ENCODE results near the gene TNN. TPM values are rescaled to one million over a fixed set of nuclear protein-coding genes. Genes with fewer than 3 reads are reported as not detected.

TNN gene
- total and polyA plus RNA-seq, 2 experiments from 2014 or later, result 0.18 to 0.31 TPM

DNA sequence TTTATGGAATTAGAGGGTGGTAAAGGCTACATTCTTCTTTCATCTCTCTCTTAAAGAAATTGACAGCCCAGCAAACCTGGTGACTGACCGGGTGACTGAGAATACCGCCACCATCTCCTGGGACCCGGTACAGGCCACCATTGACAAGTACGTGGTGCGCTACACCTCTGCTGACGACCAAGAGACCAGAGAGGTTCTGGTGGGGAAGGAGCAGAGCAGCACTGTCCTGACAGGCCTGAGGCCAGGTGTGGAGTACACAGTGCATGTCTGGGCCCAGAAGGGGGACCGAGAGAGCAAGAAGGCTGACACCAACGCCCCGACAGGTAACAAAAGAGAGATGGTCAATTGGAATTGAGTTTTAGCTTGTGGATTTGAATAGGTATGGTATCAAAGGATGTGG is 29.7 kb downstream of the TNN start:
- no peak for ATAC-seq

More for the DNA sequence above, 29.7 kb downstream of the TNN start:
- H3K9me3 Mint-ChIP-seq, result peaks cover 7% of the 10 kb centered on the region; the same call in 2 of the 3 replicates
- no peak overlapping the region for H3K4me3 ChIP-seq
- no peaks in the 10 kb centered on the region for H3K4me1 ChIP-seq (ENCODE audit: insufficient read depth)
- H4K20me1 ChIP-seq (replicated peaks; ENCODE audit: insufficient read depth), result no peaks in the 10 kb centered on the region
- H3K4me3 Mint-ChIP-seq, result no peak overlapping the region
- 0 out of 2 replicates have a peak overlapping the region, but pooled peaks have one; percentile 10 for H2AFZ ChIP-seq
- H3K9me2 ChIP-seq (ENCODE audit: insufficient read depth), result 0 out of 2 replicates have a peak, but pooled peaks cover 3% of the 10 kb centered on the region
- H3K27me3 ChIP-seq (ENCODE audit: insufficient read depth), result no peaks in the 10 kb centered on the region
- no peaks in the 10 kb centered on the region for H3F3A ChIP-seq (replicated peaks; ENCODE audit: low read depth)
- H3K79me2 ChIP-seq (replicated peaks; ENCODE audit: insufficient read depth), result no peaks in the 10 kb centered on the region
- H3K36me3 Mint-ChIP-seq (ENCODE audit: low read depth), result peaks cover 3% of the 10 kb centered on the region; the same call in 1 of the 3 replicates
- H3K27ac Mint-ChIP-seq, result no peak overlapping the region
- H3K27ac ChIP-seq (ENCODE audit: low read depth), result no peak overlapping the region
- peaks cover 5% of the 10 kb centered on the region for H3K27me3 Mint-ChIP-seq (ENCODE audit: insufficient read depth, low read depth, poor library complexity)
- DNase-seq (ENCODE audit: low spot score), result no peak
- H3K4me2 ChIP-seq, result no peak overlapping the region
- no peaks in the 10 kb centered on the region for H3K36me3 ChIP-seq (ENCODE audit: insufficient read depth)
- H3K4me1 Mint-ChIP-seq, result peaks cover 2% of the 10 kb centered on the region; the same call in 1 of the 3 replicates
- TF ChIP-seq STAT1 (IDR thresholded peaks at IDR 0.05; ENCODE audit: unreplicated experiment) (no peak), ZNF114 (CRISPR knock-in tag; IDR thresholded peaks at IDR 0.05) (no peak), JUNB (IDR thresholded peaks at IDR 0.05; ENCODE audit: unreplicated experiment) (no peak), NANOG (IDR thresholded peaks at IDR 0.05; ENCODE audit: borderline replicate concordance) (no peak), CREB1 (CRISPR knock-in tag; IDR thresholded peaks at IDR 0.05; ENCODE audit: low read depth) (no peak), ZNF331 (CRISPR knock-in tag; IDR thresholded peaks at IDR 0.05; ENCODE audit: low read depth) (no peak), POLR2AphosphoS5 (IDR thresholded peaks at IDR 0.05; ENCODE audit: low read depth) (no peak), EZH2 (IDR thresholded peaks at IDR 0.05; ENCODE audit: low read depth, unreplicated experiment) (no peak), EZH2phosphoT487 (IDR thresholded peaks at IDR 0.05; ENCODE audit: unreplicated experiment) (no peak)
- TF ChIP-seq, protein P1, sequence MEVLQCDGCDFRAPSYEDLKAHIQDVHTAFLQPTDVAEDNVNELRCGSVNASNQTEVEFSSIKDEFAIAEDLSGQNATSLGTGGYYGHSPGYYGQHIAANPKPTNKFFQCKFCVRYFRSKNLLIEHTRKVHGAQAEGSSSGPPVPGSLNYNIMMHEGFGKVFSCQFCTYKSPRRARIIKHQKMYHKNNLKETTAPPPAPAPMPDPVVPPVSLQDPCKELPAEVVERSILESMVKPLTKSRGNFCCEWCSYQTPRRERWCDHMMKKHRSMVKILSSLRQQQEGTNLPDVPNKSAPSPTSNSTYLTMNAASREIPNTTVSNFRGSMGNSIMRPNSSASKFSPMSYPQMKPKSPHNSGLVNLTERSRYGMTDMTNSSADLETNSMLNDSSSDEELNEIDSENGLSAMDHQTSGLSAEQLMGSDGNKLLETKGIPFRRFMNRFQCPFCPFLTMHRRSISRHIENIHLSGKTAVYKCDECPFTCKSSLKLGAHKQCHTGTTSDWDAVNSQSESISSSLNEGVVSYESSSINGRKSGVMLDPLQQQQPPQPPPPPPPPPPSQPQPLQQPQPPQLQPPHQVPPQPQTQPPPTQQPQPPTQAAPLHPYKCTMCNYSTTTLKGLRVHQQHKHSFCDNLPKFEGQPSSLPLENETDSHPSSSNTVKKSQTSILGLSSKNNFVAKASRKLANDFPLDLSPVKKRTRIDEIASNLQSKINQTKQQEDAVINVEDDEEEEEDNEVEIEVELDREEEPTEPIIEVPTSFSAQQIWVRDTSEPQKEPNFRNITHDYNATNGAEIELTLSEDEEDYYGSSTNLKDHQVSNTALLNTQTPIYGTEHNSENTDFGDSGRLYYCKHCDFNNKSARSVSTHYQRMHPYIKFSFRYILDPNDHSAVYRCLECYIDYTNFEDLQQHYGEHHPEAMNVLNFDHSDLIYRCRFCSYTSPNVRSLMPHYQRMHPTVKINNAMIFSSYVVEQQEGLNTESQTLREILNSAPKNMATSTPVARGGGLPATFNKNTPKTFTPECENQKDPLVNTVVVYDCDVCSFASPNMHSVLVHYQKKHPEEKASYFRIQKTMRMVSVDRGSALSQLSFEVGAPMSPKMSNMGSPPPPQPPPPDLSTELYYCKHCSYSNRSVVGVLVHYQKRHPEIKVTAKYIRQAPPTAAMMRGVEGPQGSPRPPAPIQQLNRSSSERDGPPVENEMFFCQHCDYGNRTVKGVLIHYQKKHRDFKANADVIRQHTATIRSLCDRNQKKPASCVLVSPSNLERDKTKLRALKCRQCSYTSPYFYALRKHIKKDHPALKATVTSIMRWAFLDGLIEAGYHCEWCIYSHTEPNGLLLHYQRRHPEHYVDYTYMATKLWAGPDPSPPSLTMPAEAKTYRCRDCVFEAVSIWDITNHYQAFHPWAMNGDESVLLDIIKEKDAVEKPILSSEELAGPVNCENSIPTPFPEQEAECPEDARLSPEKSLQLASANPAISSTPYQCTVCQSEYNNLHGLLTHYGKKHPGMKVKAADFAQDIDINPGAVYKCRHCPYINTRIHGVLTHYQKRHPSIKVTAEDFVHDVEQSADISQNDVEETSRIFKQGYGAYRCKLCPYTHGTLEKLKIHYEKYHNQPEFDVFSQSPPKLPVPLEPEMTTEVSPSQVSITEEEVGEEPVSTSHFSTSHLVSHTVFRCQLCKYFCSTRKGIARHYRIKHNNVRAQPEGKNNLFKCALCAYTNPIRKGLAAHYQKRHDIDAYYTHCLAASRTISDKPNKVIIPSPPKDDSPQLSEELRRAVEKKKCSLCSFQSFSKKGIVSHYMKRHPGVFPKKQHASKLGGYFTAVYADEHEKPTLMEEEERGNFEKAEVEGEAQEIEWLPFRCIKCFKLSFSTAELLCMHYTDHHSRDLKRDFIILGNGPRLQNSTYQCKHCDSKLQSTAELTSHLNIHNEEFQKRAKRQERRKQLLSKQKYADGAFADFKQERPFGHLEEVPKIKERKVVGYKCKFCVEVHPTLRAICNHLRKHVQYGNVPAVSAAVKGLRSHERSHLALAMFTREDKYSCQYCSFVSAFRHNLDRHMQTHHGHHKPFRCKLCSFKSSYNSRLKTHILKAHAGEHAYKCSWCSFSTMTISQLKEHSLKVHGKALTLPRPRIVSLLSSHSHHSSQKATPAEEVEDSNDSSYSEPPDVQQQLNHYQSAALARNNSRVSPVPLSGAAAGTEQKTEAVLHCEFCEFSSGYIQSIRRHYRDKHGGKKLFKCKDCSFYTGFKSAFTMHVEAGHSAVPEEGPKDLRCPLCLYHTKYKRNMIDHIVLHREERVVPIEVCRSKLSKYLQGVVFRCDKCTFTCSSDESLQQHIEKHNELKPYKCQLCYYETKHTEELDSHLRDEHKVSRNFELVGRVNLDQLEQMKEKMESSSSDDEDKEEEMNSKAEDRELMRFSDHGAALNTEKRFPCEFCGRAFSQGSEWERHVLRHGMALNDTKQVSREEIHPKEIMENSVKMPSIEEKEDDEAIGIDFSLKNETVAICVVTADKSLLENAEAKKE (CRISPR knock-in tag; IDR thresholded peaks at IDR 0.05), result no peak
- TF ChIP-seq, protein P2, sequence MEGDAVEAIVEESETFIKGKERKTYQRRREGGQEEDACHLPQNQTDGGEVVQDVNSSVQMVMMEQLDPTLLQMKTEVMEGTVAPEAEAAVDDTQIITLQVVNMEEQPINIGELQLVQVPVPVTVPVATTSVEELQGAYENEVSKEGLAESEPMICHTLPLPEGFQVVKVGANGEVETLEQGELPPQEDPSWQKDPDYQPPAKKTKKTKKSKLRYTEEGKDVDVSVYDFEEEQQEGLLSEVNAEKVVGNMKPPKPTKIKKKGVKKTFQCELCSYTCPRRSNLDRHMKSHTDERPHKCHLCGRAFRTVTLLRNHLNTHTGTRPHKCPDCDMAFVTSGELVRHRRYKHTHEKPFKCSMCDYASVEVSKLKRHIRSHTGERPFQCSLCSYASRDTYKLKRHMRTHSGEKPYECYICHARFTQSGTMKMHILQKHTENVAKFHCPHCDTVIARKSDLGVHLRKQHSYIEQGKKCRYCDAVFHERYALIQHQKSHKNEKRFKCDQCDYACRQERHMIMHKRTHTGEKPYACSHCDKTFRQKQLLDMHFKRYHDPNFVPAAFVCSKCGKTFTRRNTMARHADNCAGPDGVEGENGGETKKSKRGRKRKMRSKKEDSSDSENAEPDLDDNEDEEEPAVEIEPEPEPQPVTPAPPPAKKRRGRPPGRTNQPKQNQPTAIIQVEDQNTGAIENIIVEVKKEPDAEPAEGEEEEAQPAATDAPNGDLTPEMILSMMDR (conservative IDR thresholded peaks at IDR 0.05; ENCODE audit: low read depth in 2 of 2), result no peak
- TF ChIP-seq, protein P3, sequence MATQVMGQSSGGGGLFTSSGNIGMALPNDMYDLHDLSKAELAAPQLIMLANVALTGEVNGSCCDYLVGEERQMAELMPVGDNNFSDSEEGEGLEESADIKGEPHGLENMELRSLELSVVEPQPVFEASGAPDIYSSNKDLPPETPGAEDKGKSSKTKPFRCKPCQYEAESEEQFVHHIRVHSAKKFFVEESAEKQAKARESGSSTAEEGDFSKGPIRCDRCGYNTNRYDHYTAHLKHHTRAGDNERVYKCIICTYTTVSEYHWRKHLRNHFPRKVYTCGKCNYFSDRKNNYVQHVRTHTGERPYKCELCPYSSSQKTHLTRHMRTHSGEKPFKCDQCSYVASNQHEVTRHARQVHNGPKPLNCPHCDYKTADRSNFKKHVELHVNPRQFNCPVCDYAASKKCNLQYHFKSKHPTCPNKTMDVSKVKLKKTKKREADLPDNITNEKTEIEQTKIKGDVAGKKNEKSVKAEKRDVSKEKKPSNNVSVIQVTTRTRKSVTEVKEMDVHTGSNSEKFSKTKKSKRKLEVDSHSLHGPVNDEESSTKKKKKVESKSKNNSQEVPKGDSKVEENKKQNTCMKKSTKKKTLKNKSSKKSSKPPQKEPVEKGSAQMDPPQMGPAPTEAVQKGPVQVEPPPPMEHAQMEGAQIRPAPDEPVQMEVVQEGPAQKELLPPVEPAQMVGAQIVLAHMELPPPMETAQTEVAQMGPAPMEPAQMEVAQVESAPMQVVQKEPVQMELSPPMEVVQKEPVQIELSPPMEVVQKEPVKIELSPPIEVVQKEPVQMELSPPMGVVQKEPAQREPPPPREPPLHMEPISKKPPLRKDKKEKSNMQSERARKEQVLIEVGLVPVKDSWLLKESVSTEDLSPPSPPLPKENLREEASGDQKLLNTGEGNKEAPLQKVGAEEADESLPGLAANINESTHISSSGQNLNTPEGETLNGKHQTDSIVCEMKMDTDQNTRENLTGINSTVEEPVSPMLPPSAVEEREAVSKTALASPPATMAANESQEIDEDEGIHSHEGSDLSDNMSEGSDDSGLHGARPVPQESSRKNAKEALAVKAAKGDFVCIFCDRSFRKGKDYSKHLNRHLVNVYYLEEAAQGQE (IDR thresholded peaks at IDR 0.05; ENCODE audit: unreplicated experiment), result no peak
- TF ChIP-seq, protein P4, sequence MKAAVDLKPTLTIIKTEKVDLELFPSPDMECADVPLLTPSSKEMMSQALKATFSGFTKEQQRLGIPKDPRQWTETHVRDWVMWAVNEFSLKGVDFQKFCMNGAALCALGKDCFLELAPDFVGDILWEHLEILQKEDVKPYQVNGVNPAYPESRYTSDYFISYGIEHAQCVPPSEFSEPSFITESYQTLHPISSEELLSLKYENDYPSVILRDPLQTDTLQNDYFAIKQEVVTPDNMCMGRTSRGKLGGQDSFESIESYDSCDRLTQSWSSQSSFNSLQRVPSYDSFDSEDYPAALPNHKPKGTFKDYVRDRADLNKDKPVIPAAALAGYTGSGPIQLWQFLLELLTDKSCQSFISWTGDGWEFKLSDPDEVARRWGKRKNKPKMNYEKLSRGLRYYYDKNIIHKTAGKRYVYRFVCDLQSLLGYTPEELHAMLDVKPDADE (IDR thresholded peaks at IDR 0.05), result no peak

Measured in GM23338 (cell line).